GM12878 (cell line): ENCODE data around the gene ABTB1. TPM values are rescaled to one million over a fixed set of nuclear protein-coding genes. Genes with fewer than 3 reads are reported as not detected.

Experiments used
- ATAC-seq: fragments of 200-7000 bp; cut with Tn5 transposase; 3 replicates; pipeline ENCODE4 v1.9.1; 2020; ENCODE audit warnings: mild to moderate bottlenecking, moderate library complexity
- BruUV-seq: library from RNA; stranded (reverse); fragments of 400-500 nt; replicated peaks from 2 replicates; lab custom pipeline; 2021; lab: Mats Ljungman, UMichigan
- CTCF ChIA-PET: fragments of 300-600 bp; sonication (Branson Sonifier 250); formaldehyde crosslinking; extraction: SDS; loops from one replicate; lab custom pipeline; 2021; ENCODE audit warnings: inconsistent platforms; lab: Yijun Ruan, JAX
- POLR2A ChIA-PET: fragments of 350-600 bp; formaldehyde crosslinking; extraction: SDS; loops from one replicate; lab custom pipeline; 2021; ENCODE audit warnings: inconsistent platforms; lab: Charles Lee
- RAD21 ChIA-PET: fragments of 300-600 bp; sonication (Branson Sonifier 250); formaldehyde crosslinking; loops from one replicate; lab custom pipeline; 2023; ENCODE audit warnings: antibody characterized with exemption; ENCODE audit not compliant: unreplicated experiment; lab: Charles Lee
- SMC1A ChIA-PET: fragments of 300-600 bp; sonication (Branson Sonifier 250); formaldehyde crosslinking; loops from one replicate; lab custom pipeline; 2023; ENCODE audit not compliant: unreplicated experiment, uncharacterized antibody; lab: Charles Lee
- DNase-seq: peaks from one replicate; pipeline ENCODE4 v3.0.0-alpha.2; 2011; ENCODE audit warnings: low read depth, low spot score
- FAIRE-seq: peaks from 3 replicates; lab custom pipeline; 2011; peaks lifted over from hg19 to GRCh38; lab: Jason Lieb, UNC
- H2AFZ ChIP-seq: 2 replicates; pipeline ENCODE4 v1.6.0; 2011; ENCODE audit warnings: low read depth, low read length, control low read depth; ENCODE audit not compliant: control insufficient read depth
- H3K27ac ChIP-seq: 2 replicates; pipeline ENCODE4 v1.5.1; 2011; ENCODE audit warnings: control low read depth; ENCODE audit not compliant: control insufficient read depth, insufficient read depth
- H3K27me3 ChIP-seq, 2 experiments: replicated peaks in 1 of 2; 2 replicates each; pipeline versions ENCODE4 v1.6.0 to v1.6.1; 2011; ENCODE audit warnings: low read length in 1 of 2; ENCODE audit not compliant: control insufficient read depth in 2 of 2, insufficient read depth in 2 of 2
- H3K36me3 ChIP-seq, 2 experiments: 2 replicates each; pipeline ENCODE4 v1.5.1; 2011; ENCODE audit warnings: low read length in 1 of 2; ENCODE audit not compliant: control insufficient read depth in 2 of 2, insufficient read depth in 2 of 2
- H3K4me1 ChIP-seq: 2 replicates; pipeline ENCODE4 v1.6.1; 2011; ENCODE audit warnings: mild to moderate bottlenecking, low read length, moderate library complexity, mixed read lengths; ENCODE audit not compliant: control insufficient read depth, insufficient read depth
- H3K4me2 ChIP-seq: 2 replicates; pipeline ENCODE4 v1.6.0; 2011; ENCODE audit warnings: control low read depth; ENCODE audit not compliant: control insufficient read depth, insufficient read depth
- H3K4me3 ChIP-seq: fragments of 200-600 bp; sonication (generic); 2 replicates; pipeline ENCODE4 v1.5.1; 2016
- H3K79me2 ChIP-seq: 2 replicates; pipeline ENCODE4 v1.6.0; 2011; ENCODE audit warnings: low read length; ENCODE audit not compliant: control insufficient read depth, insufficient read depth
- H3K9ac ChIP-seq: 2 replicates; pipeline ENCODE4 v1.8.0; 2011; ENCODE audit warnings: low read length, control low read depth, mixed read lengths; ENCODE audit not compliant: control insufficient read depth, insufficient read depth
- H3K9me3 ChIP-seq: replicated peaks from 3 replicates; pipeline ENCODE4 v1.5.1; 2011; ENCODE audit warnings: mild to moderate bottlenecking, low read length; ENCODE audit not compliant: control insufficient read depth, insufficient read depth
- H4K20me1 ChIP-seq: 2 replicates; pipeline ENCODE4 v1.6.0; 2011; ENCODE audit not compliant: control insufficient read depth, insufficient read depth
- CTCF ChIP-seq, 3 experiments: IDR thresholded peaks in 2 of 3; conservative IDR thresholded peaks in 1 of 3; 2 replicates each; pipeline ENCODE4 v1.5.1; 2011; ENCODE audit warnings: low read depth in 3 of 3, low read length in 3 of 3, mild to moderate bottlenecking in 3 of 3, control low read depth in 2 of 3, moderate library complexity in 2 of 3, inconsistent platforms in 1 of 3, mixed read lengths in 1 of 3; ENCODE audit not compliant: control insufficient read depth in 2 of 3, insufficient read depth in 1 of 3; ENCODE audit errors: extremely low read depth in 1 of 3
- MTA2 ChIP-seq: fragments of 450-650 bp; IDR thresholded peaks from 2 replicates; pipeline ENCODE4 v1.6.1; 2016; ENCODE audit warnings: low read depth, mild to moderate bottlenecking, moderate library complexity
- RFX5 ChIP-seq: IDR thresholded peaks from 2 replicates; pipeline ENCODE4 v1.6.1; 2011; ENCODE audit warnings: low read depth, low read length, improper control_type of control experiment
- SRF ChIP-seq, 2 experiments: IDR thresholded peaks; 2 replicates each; pipeline ENCODE4 v1.6.1; 2011; ENCODE audit warnings: low read depth in 2 of 2, low read length in 2 of 2, mild to moderate bottlenecking in 1 of 2, moderate library complexity in 1 of 2
- TCF3 ChIP-seq: IDR thresholded peaks from 2 replicates; pipeline ENCODE4 v1.6.1; 2012; ENCODE audit warnings: low read depth, mild to moderate bottlenecking, low read length, borderline replicate concordance; ENCODE audit not compliant: insufficient read depth
- WGBS: methylation state at CpG from one replicate; pipeline ENCODE4 v1.1.6; 2016; ENCODE audit warnings: low lambda C conversion rate; ENCODE audit not compliant: insufficient replicate concordance, insufficient coverage; ENCODE audit errors: missing lambda C conversion rate; 5-methylcytosine and 5-hydroxymethylcytosine counted together
- in situ Hi-C: fragments of 300-500 bp; cut with MboI; formaldehyde crosslinking; loops from 9 replicates; pipeline ENCODE4 v1.14.3; 2018; ENCODE audit warnings: mixed read lengths
- intact Hi-C: fragments of 100-400 bp; cut with micrococcal nuclease; formaldehyde crosslinking; loops from one replicate; pipeline ENCODE4 v1.14.2; 2022; ENCODE audit not compliant: unreplicated experiment
- polyA plus RNA-seq, 11 experiments: library from polyadenylated mRNA; depleted of rRNA in 4 of 11; unstranded in 6 of 11; stranded (reverse) in 5 of 11; fragments of >200 nt; fragmentation: Nextera tagmentation in 4 of 11; fragmentation: Illumina TruSeq in 1 of 11; extraction: Ambion mirVana in 4 of 11; extraction: Trizol in 1 of 11; gene quantifications; 1 replicate in 1 of 11; 2 replicates in 10 of 11; pipeline versions ENCODE4 v1.2.1 to v1.2.3, GENCODE V29; 2011 to 2016; ENCODE audit warnings: inconsistent platforms in 2 of 11, missing spikeins in 2 of 11, low read depth in 1 of 11
- total RNA-seq, 4 experiments: library from RNA; depleted of rRNA in 3 of 4; stranded (reverse); fragments of >200 nt in 3 of 4; fragmentation: Illumina TruSeq in 1 of 4; extraction: Trizol in 1 of 4; gene quantifications; 2 replicates each; pipeline versions ENCODE4 v1.2.1 to v1.2.3, GENCODE V29; 2013 to 2021

Gene ABTB1
- total and polyA plus RNA-seq, 10 of the 15 experiments (the other 5 are each of a cell fraction or from before 2014, with no cell fraction given) = 0.11 to 10.2 (median 7.1) TPM

GRCh38 chr3:127674101-127674721 lies 1.5 kb downstream of the ABTB1 start:
- in situ Hi-C loops = no loop called here
- no peaks in the 10 kb centered on the region for H3K9me3 ChIP-seq
- no peak overlapping the region for H2AFZ ChIP-seq
- H3K9ac ChIP-seq = no peak overlapping the region
- H3K27ac ChIP-seq = no peak overlapping the region
- intact Hi-C loops = no loop called here
- H3K27me3 ChIP-seq = no peaks in the 10 kb centered on the region
- DNase-seq = no peak
- RAD21 ChIA-PET = no interaction called here
- H3K4me1 ChIP-seq = peaks cover 19% of the 10 kb centered on the region
- 59% methylated on average over 17 of the region's 17 CpGs for WGBS
- 0 out of 2 replicates have a peak overlapping the region, but pooled peaks have one; percentile 25 for H3K4me2 ChIP-seq
- no peaks in the 10 kb centered on the region for H3K36me3 ChIP-seq
- POLR2A ChIA-PET = no interaction called here
- no peak for ATAC-seq
- no peaks in the 10 kb centered on the region for H4K20me1 ChIP-seq
- BruUV-seq = no TSS peak
- CTCF ChIA-PET = no interaction called here
- no peak overlapping the region for H3K4me3 ChIP-seq
- FAIRE-seq = no peak
- TF ChIP-seq TCF3 (0 out of 2 replicates have a peak, but pooled peaks have one; percentile 38), RFX5 (no peak), CTCF (IDR thresholded peaks at IDR 0.05 in 2 of 3, conservative IDR thresholded peaks at IDR 0.05 in 1 of 3; ENCODE audit: control insufficient read depth in 2 of 3, extremely low read depth in 1 of 3, insufficient read depth in 1 of 3, low read depth in 3 of 3, low read length in 3 of 3) (no peak)
- TF ChIP-seq, all 136 proteins: peak for 1
- H3K79me2 ChIP-seq = peaks cover 7% of the 10 kb centered on the region
- SMC1A ChIA-PET = interaction anchor here (0.6 kb wide), 1 partner anchor 71 kb away, joined by 3 read pairs; no protein-coding TSS in a partner anchor

- no peak overlapping the region for H3K4me2 ChIP-seq
- peaks cover 7% of the 10 kb centered on the region for H3K79me2 ChIP-seq
- ChIA-PET SMC1A (interaction anchor here (0.6 kb wide), 1 partner anchor 70 kb away, joined by 3 read pairs; no protein-coding TSS in a partner anchor), CTCF (no interaction called here), POLR2A (no interaction called here), RAD21 (no interaction called here)
- no peak for TF ChIP-seq SRF (IDR thresholded peaks at IDR 0.05; ENCODE audit: low read depth in 2 of 2, low read length in 2 of 2)
- TF ChIP-seq MTA2 = no peak
- H3K4me3 ChIP-seq = no peak overlapping the region
- peaks cover 19% of the 10 kb centered on the region for H3K4me1 ChIP-seq
- no peak for ATAC-seq
- no peaks in the 10 kb centered on the region for H4K20me1 ChIP-seq
- no peak overlapping the region for H3K27ac ChIP-seq
- H3K27me3 ChIP-seq = no peaks in the 10 kb centered on the region
- no peaks in the 10 kb centered on the region for H3K36me3 ChIP-seq
- H3K9ac ChIP-seq = no peak overlapping the region
- 72% methylated on average over 8 of the region's 8 CpGs for WGBS
- H3K9me3 ChIP-seq = no peaks in the 10 kb centered on the region
- BruUV-seq = no TSS peak
- H2AFZ ChIP-seq = no peak overlapping the region
- FAIRE-seq = no peak
- in situ Hi-C loops (no loop called here), intact Hi-C loops (no loop called here)
- DNase-seq = no peak
Measured at GRCh38 chr3:127674790-127675189, 2.0 kb downstream of the ABTB1 start.
